HG03439 (cell line): Measurements from ENCODE around the gene FAM9B.
"Not testable (repeated sequence)": the region's sequence is repeated elsewhere in the genome, so short reads cannot be mapped to it uniquely, and the experiment has no call there.

Experiments used
- ATAC-seq: cut with Tn5 transposase; IDR thresholded peaks from one replicate; pipeline ENCODE4 v1.9.1; 2021; ENCODE audit warnings: mild to moderate bottlenecking, moderate library complexity; ENCODE audit not compliant: unreplicated experiment

The FAM9B gene

DNA sequence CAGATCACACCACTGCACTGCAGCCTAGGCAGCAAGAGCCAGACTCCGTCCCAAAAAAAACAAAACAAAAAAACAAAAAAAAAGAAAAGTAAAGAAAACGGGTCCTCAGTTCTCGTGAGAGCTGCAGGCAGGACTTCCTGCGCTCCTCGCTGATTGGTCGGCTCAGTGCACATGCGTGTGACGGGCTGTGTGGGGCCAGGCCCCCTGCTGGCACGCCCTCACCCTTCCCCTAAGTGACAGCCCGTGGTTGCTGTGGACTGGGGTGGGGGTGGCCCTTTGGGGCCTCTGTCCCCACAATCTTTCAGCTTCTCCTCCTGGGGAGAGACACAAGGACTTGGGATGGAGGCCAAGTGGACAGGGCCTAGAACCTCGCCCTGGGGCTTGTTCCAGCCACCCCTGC, at the start of gene FAM9B:
Gene FAM9B (minus strand): TSS at position 139 of the 400 bp plus-strand sequence. CDS start 1,141 bp downstream, outside the sequence.
- no peak for ATAC-seq

DNA sequence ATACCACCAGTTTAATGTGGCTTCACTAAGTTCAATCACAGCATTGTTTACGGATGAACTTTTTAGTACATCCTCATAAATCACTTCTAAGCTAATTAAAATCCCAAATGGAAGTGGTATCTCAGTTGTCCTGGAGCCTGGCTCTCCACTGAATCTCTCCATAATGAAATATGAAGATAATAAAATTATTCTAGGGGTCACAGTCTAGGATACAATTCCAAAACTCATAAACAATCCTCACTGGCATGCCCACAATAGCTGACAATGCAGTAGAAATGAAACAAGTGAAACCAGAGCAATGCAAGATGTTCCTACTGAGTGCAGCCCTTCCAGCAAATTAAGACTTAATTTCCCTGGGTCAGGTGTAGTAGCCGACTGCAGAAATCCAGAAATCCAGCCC, 47.3 kb upstream of the FAM9B start:
- no peak for ATAC-seq

DNA sequence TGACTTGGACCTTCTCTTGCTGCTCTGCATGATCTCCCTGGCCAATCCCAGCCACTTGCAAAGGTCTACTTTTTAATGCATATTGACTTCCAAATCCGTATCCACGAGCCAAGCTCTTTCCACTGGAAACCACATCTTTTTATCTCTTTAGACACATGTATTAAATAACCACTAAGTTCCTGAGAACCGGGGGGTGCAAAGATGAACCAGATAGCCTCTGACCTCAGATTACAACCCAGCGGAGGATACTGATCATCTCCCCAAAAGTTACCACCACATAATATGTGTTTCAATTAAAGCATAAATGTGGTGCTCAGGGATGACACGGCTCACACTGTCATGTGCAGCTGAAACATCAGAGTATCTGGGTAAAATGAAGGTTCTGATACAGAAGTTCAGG, 40.4 kb upstream of the FAM9B start:
- no peak for ATAC-seq

DNA sequence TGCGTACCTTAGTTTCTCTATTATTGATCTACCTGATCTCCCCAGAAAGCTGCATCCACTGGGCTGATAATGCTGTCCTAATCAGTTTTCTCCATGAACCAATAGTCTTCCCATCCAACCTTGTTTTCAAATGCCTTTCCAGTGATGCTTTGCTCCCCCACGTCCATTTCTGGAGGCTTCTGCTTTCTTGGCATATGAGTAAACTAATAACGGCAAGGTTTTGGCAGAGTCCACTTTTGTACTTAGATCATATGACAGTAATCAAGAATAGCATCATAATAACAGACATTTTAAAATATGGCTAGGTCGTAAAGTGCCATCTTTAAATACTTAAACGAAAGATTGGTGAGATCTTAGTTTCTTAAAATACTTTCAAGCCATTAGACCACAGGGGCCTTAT, 38.4 kb upstream of the FAM9B start:
- ATAC-seq, result no peak

DNA sequence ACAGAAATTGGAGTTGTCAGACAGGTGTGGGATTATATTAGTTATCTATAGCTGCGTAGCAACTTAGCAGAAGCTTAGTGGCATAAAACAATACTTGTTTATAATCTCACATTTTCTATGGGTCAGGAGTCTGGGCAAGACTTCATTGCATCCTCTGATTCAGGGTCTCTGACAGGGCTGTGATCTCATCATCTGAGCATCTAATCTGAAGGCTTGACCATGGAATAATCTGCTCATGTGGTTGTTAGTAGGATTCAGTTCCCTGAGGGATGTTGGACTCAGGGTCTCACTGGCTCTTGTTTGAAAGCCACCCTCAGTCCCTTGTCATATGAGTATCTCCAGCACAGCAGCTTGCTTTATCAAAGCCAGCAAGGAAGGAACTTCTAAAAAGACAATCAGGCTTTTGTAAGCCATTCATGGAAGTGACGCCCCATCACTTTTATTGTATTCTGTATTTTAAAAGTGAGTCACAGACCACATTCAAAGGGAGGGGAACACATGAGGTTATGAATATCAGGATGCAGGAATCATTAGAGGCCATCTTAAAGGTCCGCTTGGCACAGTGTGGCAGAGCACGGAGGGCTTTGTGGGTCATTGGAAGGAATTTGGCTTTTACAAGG, 37.2 kb upstream of the FAM9B start:
- ATAC-seq, result no peak

DNA sequence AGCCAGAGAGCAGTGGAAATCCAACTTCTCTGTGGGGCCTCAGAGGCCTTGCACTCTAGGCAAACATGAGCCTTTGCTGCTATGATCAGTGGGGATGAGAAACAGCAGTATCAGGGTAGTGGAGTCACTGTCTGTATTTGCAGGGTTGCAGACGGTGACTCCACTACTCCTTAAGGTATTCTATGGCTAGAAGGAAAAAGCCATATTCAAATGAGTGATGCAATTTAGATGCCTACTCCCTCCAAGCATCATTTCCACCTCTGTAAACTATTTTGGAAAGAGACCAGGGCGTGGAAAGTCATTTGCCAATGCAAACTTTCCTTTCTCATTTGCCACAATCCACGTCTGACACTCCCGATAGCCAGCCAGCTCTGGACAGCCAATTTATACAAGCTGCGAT, 35.6 kb upstream of the FAM9B start:
- no peak for ATAC-seq

DNA sequence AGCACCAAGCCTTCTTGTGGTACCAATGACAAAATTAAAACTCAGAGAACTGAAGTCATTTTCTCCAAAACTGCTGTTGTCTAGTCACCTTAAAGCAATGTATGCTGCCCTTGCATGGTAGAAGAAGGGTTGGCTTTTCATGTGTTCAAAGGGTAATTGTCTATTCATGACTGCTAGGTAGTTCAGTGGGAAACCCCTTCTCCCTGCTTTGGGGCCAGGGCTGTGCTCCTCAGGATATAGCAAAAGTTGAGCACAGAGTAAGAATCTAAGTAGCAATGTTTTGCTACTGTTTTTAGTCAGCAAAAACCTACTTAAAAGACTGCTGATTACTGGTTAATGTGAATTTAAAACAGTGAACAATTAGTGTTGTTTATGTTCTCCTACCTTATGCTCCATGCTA, 30.8 kb upstream of the FAM9B start:
- ATAC-seq, result no peak

DNA sequence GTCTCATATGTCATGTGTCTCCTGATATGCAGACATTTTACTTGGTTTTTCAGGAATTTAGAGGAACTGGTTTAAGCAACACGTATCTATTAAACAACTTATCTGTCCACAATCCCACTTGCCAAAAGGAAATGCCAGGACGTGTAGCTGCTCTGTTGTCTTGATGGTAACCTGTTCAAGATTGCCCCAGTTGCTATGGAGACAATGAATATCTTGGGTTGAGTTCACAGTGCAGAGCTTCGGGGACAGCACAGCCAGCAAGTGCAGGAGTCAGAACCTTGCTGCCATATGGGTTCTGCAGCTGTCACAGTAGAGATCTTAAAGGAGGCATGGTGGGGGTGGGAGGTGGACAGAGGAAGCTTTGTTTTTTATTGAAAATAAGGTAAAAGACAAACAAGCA, 28.7 kb upstream of the FAM9B start:
- ATAC-seq, result no peak

DNA sequence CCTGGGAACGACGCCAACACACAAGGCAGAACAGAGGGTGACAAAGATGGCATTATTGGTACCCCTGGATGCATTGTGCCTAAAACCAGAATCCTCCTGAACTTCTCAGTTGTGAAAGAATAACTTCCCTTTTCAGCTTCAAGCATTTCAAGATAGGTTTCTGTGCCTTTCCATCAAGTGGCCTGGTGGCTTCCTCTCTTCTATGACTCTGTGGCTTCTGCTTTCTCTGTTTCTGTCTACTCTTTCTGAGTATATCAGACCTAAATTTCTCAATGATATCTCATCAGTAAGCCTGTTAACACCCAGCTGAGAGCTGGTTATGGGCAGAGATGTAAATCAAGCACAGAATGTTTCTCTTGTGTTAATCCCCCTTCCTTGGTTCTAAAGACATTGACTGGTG, 21.4 kb upstream of the FAM9B start:
- no peak for ATAC-seq

DNA sequence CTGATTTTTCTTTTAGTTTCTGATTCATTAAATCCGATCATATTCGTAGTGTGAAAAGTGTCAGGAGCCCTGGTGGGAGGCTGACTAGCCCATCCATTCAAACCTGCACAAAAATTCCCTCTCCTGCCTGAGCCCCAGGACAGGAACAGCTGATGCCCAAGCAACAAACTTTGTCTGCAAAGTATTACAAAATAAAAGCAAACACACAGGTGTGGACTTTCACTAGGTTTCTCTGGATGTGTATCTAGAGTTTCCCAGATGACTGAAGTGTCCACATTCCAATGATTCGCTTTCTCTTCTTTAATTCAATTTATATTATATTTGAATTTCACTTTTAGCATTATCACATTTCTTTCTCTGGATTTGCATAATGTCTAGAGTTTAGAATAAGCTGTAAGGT, 18.2 kb upstream of the FAM9B start:
- ATAC-seq, result no peak

DNA sequence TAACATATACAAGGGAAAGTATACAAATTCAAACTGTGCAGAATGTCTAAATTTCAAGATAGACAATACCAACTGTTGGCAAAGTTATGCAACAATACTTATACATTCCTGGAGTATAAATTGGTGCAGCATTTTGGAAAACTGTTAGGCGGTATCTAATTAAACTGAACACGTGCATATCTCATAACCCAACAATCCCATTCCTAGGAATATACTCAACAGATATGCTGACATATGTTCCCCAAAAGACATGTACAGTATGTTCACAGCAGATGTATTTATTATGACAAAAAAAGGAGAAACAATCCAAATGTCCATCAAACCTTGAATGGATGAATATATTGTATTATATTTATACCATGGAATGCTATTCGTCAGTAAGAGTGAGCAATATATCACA, 16.4 kb upstream of the FAM9B start:
- no peak for ATAC-seq

DNA sequence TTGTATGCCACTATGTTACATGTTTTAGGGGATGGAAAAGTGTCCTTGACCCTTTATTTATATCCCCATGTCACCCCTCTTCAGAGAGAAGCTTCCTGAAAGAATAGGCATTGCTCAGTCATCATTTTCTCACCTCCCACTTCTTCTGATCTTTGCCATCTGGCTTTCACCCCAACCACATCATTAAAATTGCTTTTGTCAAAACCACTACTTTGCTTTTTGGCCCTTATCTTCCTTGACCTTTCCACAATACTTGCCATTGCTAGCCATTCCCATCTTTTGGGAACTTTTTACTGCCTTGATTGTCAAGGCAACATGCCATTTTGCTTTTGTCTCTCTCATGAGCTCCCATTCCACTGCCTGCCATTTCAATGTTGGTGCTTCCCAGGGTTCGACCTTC, 14.9 kb upstream of the FAM9B start:
- ATAC-seq, result no peak

DNA sequence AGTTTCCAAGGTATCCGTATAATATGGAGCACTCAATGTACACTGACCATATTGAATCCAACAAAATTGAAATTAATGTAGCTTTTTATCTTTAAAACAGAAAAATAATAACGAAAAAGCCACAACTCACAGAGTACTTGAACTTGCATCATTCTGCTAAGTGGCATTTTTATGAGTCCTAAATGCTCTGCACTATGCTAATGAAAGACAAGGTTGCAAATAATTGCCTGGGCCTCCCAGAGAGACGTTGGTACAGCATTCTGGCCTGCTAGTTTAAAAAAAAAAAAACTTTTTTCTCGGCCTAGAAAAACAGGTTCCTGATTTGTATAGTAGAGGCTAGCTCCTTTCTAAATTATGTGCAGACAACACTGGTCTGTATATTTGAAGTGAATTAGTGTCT, 4.3 kb upstream of the FAM9B start:
- ATAC-seq, result no peak

DNA sequence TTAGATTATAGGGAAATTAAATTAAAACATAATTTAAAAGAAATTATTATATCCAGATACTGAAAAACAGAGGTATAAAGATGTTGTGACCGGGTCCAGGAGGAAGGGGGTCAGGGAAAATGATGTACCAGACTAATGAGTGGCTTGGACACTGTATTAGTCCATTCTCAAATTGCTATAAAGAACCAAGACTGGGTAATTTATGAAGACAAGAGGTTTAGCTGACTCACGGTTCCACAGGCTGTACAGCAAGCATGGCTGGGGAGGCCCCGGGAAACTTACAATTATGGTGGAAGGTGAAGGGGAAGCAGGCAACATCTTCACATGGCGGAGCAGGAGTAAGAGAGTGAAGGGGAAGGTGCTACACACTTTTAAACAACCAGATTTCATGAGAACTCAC, 3.4 kb upstream of the FAM9B start:
- ATAC-seq, result no peak

DNA sequence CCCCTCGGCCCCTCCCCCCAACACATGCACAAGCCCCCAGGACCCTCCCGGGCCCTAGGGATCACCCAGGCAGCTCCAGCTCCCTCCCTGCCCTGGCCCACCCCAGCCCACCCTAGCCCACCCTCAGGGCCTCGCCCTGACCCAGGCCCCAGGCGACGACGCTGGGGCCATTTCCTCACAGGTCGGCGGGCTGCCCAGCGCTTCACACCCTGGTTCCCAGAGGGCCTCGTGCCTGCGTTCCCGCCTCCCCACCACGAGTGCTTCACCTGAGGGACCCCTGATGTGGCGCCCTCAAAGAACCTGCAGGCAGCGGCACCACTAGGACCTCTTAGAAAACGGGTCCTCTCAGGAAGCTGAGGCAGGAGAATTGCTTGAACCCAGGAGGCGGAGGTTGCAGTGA, 341 bp downstream of the FAM9B start:
- ATAC-seq, result no peak

DNA sequence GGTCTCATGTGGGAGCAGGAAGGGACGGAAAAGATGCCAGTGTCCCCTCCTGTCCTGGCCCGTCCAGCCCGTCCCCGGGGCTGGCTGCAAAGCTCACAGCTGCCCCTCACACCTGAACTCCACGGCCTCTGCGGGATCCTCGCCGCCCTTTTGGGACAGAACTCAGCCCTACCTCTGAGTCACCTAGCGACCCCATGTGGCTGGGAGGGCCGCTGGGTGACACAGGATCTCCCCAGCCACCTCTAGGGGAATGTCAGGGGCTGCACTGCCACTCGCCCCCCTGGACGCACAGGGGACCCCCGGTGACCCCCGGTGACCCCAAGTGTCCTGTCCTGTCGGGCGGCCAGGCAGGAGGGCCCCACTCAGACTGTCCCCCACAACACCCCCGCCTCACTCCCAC, 748 bp downstream of the FAM9B start:
- ATAC-seq, result no peak

DNA sequence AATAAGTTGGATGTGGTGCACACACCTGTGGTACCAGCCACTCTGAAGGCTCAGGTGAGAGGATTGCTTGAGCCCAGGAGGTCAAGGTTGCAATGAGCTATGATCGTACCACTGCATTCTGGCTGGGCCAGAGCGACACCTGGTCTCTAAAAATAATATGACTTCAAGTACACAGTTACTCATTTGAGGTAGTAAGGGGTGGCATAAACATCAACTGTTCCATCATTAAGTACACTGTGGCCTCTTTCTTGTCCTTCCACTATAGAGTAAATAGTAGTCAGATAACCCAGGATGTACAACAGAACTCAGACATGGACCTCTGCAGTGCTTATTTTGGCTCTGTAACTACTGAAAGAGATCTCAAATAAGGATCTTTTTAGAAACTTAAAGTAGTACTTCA, 10.6 kb downstream of the FAM9B start:
- ATAC-seq, result no peak

DNA sequence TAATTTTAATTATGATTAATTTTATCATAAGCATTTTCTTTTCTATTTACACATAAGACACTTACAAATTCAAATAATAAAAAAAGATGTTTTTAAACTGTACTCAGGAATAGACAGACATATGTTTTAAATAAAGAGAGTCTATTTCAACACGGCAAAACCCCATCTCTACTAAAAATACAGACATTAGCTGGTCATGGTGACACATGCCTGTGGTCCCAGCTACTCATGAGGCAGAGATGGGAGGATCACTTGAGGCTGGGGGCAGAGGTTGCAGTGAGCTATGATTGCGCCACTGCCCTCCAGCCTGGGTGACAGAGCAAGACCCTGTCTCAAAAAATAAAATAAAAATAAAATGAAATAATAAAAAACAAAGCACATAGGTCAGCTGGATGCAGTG, 14.8 kb downstream of the FAM9B start:
- no peak for ATAC-seq

DNA sequence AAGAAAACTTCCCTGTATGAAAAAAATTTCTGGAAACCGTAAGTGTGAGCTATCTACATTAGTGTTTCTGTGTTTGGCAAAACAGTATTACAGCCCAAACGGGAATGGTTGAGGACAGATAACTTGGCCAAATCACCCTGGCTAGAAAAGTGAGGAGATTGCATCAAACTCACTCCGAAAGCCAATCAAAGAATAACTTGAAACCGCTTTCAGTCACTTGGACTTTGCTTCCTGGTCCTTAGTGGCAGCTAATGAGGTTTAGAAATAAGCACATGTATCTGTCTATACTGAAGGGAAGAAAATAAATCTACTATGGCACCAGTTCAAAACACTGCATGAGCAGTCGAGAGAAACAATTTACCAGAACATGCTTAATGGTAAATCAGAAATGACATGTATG, 15.6 kb downstream of the FAM9B start:
- not testable (repeated sequence) for ATAC-seq

DNA sequence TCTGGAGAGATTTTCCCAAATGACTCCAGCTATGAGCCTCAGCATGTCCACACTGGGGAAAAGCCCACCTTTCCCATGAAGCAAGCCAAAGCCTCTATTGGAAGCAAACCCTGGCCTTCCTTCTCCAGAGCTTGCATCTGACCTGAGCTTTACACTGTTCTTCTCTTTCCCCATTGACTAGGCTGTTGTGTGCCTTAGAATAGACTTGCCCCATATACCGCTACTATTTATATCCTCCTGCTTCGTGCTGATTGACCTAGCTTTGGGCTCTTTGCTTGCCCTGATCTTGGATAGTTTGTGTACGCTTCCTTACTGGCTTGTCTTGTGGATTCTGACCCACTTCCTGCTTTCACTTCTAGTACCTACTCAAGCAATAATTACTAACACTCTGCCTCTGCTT, 30.9 kb downstream of the FAM9B start:
- ATAC-seq, result no peak

DNA sequence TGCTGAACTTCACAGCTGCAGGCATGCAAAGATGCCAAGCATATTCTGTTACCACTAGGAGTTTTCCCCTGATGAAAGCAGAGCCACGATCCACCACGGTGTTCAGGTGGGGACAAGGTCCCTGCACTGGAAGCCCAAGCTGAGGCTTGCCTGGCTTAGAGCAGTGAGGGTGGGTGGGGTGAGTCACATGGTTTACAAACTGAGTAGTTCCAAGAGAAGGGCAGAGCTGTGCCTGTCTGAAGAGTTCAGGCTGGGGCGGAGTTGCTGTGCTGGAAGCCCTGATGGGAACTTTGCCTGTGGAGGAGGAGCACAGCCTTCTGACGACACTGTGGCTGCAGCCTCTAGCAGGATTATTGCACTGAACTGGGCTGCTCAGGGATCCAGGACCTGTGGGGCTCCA, 45.5 kb downstream of the FAM9B start:
- no peak for ATAC-seq

DNA sequence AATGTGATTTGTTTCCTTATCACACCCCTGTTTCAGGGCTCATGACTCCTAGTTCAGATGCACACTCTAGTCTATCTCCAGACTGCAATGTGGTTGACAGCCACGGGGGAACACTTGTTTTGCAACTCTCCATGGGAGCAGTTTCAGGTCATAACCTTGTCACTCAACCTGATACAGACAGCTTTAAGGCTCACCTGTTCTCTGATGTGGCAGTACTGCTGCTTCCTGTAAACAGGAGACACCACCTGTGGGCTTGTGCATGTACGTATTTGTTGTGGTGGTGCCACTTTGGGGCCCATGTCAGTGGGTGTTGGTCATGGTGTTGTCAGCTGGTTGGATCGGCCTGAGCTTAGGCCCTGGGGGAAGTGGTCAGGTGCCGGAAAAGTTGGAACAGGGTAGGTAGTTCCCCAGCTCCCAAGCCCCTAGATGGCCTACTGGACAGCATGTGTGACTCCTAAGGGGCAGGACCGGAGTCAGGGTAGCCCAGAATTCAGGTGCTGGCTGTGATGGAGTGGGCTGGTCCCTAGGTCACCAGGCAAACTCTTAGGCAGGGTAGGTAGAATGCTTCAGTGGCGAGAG, 46.2 kb downstream of the FAM9B start:
- no peak for ATAC-seq

DNA sequence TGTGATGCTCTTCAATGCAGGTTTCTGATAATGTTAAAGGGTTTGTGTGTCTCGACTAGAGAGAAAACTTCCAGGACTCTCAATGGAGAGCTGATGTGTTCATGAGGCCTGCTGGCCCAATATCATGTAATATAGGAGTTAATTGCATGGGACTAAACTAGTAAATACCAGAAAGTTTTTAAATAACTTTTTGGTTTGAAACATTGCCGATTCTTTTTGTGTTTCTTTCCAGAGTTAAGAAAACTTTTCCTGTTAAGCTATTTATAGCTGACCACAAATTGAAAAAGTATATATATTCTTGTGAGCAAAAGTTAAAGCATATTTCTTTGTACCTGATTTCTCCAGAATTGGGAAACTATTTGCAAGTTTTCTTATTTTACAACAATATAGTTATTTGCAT, 49.7 kb downstream of the FAM9B start:
- no peak for ATAC-seq
